ENCODE results near the gene BBOF1.
A peak's percentile ranks its signal among the peaks of the same experiment; 100 is the strongest.

The BBOF1 gene

GRCh38 chr14:74034572-74034971 is 15.4 kb downstream of the BBOF1 start:
- no peak for DNase-seq

- DNase-seq: no peak
Measured at GRCh38 chr14:74035556-74035955, 16.4 kb downstream of the BBOF1 start.

DNA sequence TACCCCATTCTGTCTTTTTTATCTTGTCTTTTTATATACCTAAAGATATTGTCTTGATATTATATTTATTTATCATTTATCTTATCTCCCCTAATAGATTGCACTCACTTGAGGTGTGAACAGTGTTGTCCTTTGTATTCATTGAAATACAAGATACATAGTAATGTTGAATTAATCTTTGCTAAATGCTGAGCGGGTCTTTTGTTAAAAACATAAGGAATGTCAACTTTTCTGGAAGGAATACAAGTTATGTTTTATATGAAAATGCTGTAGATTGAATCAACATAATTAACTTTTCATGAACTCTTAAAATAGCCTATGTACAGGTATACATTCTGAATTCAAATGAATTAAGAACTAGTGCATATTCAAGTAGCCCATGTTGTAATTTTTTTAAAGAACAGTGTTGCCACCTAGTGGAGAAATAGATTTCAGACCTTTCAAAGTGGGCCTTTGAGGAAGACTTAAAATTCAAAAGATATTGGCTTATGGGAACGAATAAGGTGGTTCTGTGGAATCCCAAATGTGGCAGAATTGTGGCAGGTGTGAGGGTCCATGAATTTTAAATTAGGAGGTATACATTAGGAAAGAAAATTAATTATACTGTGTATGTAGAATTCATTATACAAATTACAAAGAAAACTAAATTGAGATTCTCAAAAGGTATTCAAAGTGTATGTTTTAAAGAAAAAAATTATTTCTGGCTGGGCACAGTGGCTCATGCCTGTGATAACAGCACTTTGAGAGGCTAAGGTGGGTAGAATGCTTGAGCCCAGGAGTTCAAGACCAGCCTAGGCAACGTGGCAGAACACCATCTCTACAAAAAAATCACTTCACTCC is 19.1 kb downstream of the BBOF1 start:
- DNase-seq: peak; percentile 62 to 71

- no peak for DNase-seq
Measured at GRCh38 chr14:74042296-74042695, 23.1 kb downstream of the BBOF1 start.

GRCh38 chr14:74045522-74045921 is 26.4 kb downstream of the BBOF1 start:
- no peak for DNase-seq

DNA sequence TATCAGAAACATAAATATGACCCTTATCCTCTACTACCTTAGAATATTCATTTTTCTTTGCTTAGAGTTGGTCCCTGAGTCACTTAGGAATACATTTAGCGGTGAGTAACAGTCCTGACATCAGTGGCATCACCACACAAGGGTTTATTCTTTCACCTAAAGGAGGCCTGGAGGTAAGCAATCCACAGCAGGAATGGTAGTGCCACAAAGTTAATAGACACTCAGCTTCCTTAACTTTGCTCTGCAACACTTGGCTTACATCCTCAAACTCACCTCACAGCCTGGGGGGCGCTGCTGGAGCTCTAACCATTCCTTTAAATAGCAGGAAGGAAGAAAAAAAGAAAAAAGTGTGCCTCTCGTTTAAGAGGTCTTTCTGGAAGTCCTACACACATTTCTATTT is 29.1 kb downstream of the BBOF1 start:
- DNase-seq: no peak

DNA sequence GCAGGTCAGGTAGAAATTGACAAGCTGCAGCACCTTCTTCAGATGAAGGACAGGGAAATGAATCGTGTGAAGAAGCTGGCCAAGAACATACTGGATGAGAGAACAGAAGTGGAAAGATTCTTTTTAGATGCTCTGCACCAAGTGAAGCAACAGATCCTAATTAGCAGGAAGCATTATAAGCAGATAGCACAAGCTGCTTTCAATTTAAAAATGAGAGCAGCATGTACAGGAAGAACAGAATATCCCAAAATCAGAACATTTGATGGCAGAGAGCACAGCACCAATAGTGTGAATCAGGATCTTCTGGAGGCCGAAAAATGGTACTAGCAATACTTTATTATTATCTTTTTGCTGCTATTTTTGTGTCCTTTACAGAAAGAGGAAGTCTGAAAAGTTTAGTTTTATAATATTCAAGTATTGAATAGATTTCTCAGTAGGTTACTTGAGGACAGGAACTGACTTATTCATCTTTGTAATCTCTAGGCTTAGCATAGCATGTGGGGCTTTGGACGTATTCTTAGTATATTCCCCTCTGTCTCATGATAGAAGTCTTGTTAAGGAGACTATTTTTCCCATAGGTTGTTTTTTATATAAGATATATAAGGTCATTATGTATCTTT is 30.8 kb downstream of the BBOF1 start:
- peak; percentile 30 to 32 for DNase-seq

GRCh38 chr14:74062809-74063150 is 43.6 kb downstream of the BBOF1 start:
- DNase-seq: no peak

GRCh38 chr14:74064426-74064825 is 45.3 kb downstream of the BBOF1 start:
- DNase-seq: no peak

GRCh38 chr14:74064883-74065282 is 45.7 kb downstream of the BBOF1 start:
- no peak for DNase-seq

- no peak for DNase-seq
Measured at GRCh38 chr14:74065746-74066575, 46.8 kb downstream of the BBOF1 start.

GRCh38 chr14:74077401-74077800 is 58.3 kb downstream of the BBOF1 start:
- DNase-seq: no peak

DNA sequence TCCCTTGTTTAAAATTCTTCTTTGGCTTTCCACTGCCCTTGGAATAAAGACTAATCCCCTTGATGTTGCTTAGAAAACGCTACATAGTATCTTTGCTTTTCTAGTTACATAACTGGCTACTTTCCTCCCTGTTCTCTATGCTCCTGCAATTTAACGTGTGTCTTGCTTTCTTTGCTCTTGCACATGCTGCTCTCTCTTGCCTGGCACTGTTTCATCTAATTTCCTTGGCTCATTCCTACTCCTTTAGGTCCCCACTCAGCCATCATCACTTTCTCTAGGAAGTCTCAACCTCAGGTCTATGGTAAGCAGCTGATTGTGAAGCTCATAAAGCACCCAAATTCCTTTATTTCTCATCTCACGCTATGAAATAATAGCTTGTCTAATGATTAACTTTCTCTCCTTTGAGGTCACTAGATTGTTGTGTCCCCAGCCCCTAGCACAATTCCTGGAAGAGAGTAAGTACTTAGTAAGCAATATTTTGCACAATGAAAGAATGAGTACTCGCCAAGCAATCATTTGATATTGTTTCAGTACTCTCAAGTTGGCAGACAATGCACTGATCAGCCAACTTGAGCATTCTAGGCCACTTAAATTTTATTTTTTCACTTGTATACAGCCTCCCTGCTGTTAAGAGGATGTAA is 61.8 kb downstream of the BBOF1 start:
- no peak for DNase-seq

DNA sequence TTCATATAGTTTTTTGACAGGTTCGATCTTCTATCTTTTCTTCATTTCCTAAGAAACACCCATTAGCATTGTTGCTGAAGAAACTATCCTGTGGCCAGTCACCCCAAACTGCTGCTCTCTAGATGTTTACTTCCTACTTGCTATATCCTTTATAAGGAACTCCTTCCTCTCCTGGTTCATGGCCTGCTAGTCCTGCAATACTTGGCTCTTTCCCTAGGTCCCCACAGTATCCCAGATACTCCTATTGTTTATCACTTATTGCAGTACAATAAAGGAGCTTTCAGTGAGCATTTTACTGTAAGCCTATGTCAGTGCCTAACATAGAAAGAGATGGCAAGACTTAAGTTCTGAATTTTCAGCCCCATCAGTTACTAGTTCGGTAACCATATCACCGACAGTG is 62.3 kb downstream of the BBOF1 start:
- DNase-seq: peak in 1 of 2 experiments; percentile 16

- DNase-seq: no peak
Measured at GRCh38 chr14:74083161-74083560, 64.0 kb downstream of the BBOF1 start.

DNA sequence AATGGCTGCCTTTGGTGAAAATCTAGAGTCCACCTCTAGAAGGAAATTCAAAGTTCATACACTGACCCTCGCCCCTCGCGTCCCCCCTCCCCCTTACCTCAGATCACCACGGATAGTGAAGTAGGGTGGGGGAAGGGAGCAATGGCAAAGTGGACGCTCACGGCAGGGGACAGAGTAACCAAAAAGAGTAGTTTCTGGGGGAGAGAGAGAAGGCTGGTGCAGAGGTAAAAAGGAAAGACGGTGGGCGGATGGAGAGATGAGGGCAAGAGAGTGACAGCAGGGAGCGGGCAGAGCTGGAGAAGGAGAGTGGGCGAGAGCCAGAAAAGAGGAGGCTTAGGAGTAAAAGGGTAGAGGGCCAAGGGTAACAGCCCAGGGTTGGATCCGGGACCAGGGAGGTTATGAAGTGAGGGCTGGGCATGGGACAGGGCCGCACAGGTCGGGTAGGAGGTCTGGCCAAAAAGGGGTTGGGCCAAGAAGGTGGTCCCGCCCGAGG is 64.7 kb downstream of the BBOF1 start:
- no peak for DNase-seq

DNA sequence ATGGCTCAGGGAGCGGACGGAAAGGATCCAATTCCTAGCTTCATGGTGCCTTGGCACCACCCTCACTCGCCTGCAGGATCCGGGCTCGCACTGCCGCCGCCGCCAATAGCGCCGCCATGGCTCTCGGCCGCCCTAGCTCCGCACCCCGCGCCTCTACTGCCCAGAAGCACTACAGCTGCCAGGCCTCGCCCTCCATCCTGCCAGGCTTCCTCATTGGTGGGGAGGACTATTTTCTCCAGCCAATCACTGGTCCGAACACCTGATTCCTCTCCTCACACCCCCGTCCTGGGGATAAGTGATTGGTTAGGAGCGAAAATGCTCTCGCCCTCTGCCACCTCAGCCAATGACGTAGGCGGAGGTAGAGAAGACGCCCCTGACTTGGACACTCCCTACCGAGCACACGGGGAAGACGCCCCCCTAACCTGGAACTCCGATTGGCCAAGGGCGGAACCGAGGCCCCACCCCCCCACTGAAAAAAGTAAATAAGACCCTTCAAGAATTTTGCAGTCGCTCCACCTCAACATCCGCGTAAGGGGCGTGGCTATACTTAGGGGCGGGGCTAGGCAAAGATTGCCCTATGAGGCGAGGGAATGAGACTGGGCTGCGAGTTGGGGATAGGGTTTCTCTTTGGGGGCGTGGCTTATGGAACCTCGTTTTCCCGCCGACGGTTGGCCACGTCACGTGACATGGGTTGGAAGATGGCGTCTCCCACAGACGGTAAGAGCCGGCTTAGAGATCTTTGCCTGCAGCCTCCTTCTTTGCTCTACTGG is 65.3 kb downstream of the BBOF1 start, which contains the start of the genes ALDH6A1 and LIN52:
ALDH6A1 (minus strand) TSS at position 177 of the 770 bp plus-strand sequence; CDS start at position 118, 59 bp downstream.
LIN52 (plus strand) TSS at position 680 of the 770 bp plus-strand sequence; CDS start at position 699, 19 bp downstream.
- peak; percentile 99 to 100 for DNase-seq

- no peak for DNase-seq
Measured at GRCh38 chr14:74085047-74085637, 66.0 kb downstream of the BBOF1 start.

GRCh38 chr14:74085828-74086227 is 66.7 kb downstream of the BBOF1 start:
- no peak for DNase-seq

DNA sequence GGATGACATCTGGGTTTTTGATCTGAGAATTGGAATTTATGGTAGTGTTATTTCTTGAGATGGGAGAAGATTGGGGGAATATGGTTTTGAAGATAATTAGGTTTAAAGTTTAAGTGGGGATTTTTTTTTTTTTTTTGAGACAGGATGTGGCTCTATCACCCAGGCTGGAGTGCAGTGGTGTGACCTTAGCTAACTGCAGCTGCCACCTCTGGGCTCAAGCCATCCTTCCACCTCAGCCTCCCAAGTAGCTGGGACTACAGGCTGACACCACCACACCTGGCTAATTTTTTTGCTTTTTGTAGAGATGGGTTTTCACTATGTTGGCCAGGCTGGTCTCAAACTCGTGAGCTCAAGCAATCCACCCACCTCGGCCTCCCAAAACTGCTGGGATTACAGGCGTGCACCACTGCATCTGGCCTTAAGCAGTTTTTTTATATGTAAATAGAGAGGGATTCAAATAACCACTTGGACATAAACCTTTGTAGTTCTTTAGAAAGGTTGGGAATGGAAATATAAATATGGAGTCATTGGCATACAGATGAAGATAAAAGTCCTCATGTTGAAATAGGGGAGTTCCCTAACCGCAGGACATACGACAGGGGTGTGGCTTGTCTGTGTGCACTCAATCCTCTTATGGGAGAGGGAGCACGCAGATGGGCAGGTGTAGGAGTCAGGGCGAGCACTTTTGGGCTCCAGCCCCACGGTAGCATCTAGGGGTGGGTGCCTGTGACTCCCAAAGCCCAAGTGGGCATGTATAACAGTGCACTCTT is 70.3 kb downstream of the BBOF1 start:
- DNase-seq: no peak

DNA sequence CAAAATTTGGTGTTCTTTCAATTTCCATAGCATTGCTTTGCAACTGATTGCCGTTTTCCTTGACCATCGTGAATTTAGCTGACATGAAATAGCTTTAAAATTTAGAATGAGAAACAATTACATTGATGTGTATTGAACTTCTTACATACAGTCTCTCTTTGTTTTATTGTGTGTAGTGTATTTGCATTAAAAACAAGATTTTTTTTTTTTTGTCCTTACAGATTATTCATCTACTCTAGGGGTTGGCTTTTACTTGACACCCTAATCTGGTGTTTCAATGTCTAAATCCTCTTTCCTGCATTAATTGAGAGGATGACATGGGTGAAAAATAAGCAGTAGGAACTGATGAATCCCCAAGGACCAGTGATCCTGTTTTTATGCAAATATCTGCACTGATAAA is 86.2 kb downstream of the BBOF1 start:
- no peak for DNase-seq
